GM10847 (cell line): ENCODE measurements around the gene EFHC2.

Experiments used
- POLR2A ChIP-seq: IDR thresholded peaks from 2 replicates; pipeline ENCODE4 v1.6.1; 2011; ENCODE audit not compliant: insufficient read length; ENCODE audit errors: extremely low read depth

EFHC2 gene

GRCh38 chrX:44144177-44144945, 199.1 kb downstream of the EFHC2 start:
- TF ChIP-seq POLR2A, result no peak

- TF ChIP-seq POLR2A, result no peak
Measured at GRCh38 chrX:44143061-44143602, 200.3 kb downstream of the EFHC2 start.

GRCh38 chrX:44130189-44130588, 213.3 kb downstream of the EFHC2 start:
- TF ChIP-seq POLR2A, result no peak

- TF ChIP-seq POLR2A, result no peak
Measured at GRCh38 chrX:44113337-44113736, 230.1 kb downstream of the EFHC2 start.

- no peak for TF ChIP-seq POLR2A
Measured at GRCh38 chrX:44106864-44107263, 236.6 kb downstream of the EFHC2 start.

- no peak for TF ChIP-seq POLR2A
Measured at GRCh38 chrX:44105228-44105913, 238.1 kb downstream of the EFHC2 start.

GRCh38 chrX:44104699-44105098, 238.8 kb downstream of the EFHC2 start:
- TF ChIP-seq POLR2A, result no peak

GRCh38 chrX:44101281-44101680, 242.2 kb downstream of the EFHC2 start:
- TF ChIP-seq POLR2A, result no peak

GRCh38 chrX:44099366-44099765, 244.1 kb downstream of the EFHC2 start:
- no peak for TF ChIP-seq POLR2A
